Glutamatergic neuron (in vitro differentiated cells): ENCODE results near the gene CDYL2. TPM values are rescaled to one million over a fixed set of nuclear protein-coding genes. Genes with fewer than 3 reads are reported as not detected.

Experiments
- DNase-seq: peaks from one replicate; pipeline ENCODE4 v3.0.0; 2022
- H3K27ac Mint-ChIP-seq: one replicate; pipeline ENCODE4 v1.8.0; 2020; ENCODE audit warnings: mild to moderate bottlenecking, mixed read lengths, inconsistent platforms; ENCODE audit not compliant: unreplicated experiment
- H3K27me3 Mint-ChIP-seq: one replicate; pipeline ENCODE4 v1.8.0; 2020; ENCODE audit warnings: mild to moderate bottlenecking, moderate library complexity, mixed read lengths, inconsistent platforms; ENCODE audit not compliant: unreplicated experiment
- H3K36me3 Mint-ChIP-seq: one replicate; pipeline ENCODE4 v1.8.0; 2020; ENCODE audit warnings: mild to moderate bottlenecking, mixed read lengths, inconsistent platforms; ENCODE audit not compliant: unreplicated experiment
- H3K4me1 Mint-ChIP-seq: one replicate; pipeline ENCODE4 v1.8.0; 2020; ENCODE audit warnings: mild to moderate bottlenecking, low read depth, mixed read lengths, inconsistent platforms; ENCODE audit not compliant: unreplicated experiment
- H3K4me3 Mint-ChIP-seq: one replicate; pipeline ENCODE4 v1.8.0; 2020; ENCODE audit warnings: mild to moderate bottlenecking, mixed read lengths, inconsistent platforms; ENCODE audit not compliant: unreplicated experiment
- H3K9me3 Mint-ChIP-seq: one replicate; pipeline ENCODE4 v1.8.0; 2020; ENCODE audit warnings: mild to moderate bottlenecking, moderate library complexity, mixed read lengths, inconsistent platforms; ENCODE audit not compliant: unreplicated experiment
- CTCF ChIP-seq: fragments of 200-600 bp; sonication (generic); IDR thresholded peaks from one replicate; pipeline ENCODE4 v1.5.0; 2021; ENCODE audit not compliant: partially characterized antibody, unreplicated experiment
- total RNA-seq: library from RNA; stranded (reverse); fragmentation: NEBNext Ultra II Directional; extraction: Animal tissue kit (Norgen Biotek cat#: 25700); gene quantifications from one replicate; pipeline ENCODE4 v1.2.1, GENCODE V29; 2021; ENCODE audit not compliant: unreplicated experiment

The CDYL2 gene
- total RNA-seq, 1 donor from 2014 or later: 30.5 TPM

GRCh38 chr16:80556481-80556880 is 247.9 kb downstream of the CDYL2 start:
- no peak for DNase-seq
- H3K9me3 Mint-ChIP-seq: no peaks in the 10 kb centered on the region
- no peak for TF ChIP-seq CTCF
- H3K27ac Mint-ChIP-seq: no peak overlapping the region
- H3K36me3 Mint-ChIP-seq: no peaks in the 10 kb centered on the region
- peaks cover 3% of the 10 kb centered on the region for H3K4me1 Mint-ChIP-seq
- peaks cover 4% of the 10 kb centered on the region for H3K27me3 Mint-ChIP-seq
- no peak overlapping the region for H3K4me3 Mint-ChIP-seq

- Mint-ChIP-seq H3K36me3 (no peaks in the 10 kb centered on the region), H3K4me1 (peaks cover 3% of the 10 kb centered on the region), H3K4me3 (no peak overlapping the region), H3K27ac (no peak overlapping the region), H3K9me3 (no peaks in the 10 kb centered on the region), H3K27me3 (peaks cover 2% of the 10 kb centered on the region)
- no peak for DNase-seq
- TF ChIP-seq CTCF: no peak
These were observed 250.4 kb downstream of the CDYL2 start for GRCh38 chr16:80554033-80554432.

GRCh38 chr16:80552277-80552676 is 252.1 kb downstream of the CDYL2 start:
- no peak overlapping the region for H3K4me3 Mint-ChIP-seq
- no peaks in the 10 kb centered on the region for H3K36me3 Mint-ChIP-seq
- no peak for DNase-seq
- peaks cover 2% of the 10 kb centered on the region for H3K27me3 Mint-ChIP-seq
- H3K4me1 Mint-ChIP-seq: peaks cover 3% of the 10 kb centered on the region
- H3K27ac Mint-ChIP-seq: no peak overlapping the region
- TF ChIP-seq CTCF: no peak
- H3K9me3 Mint-ChIP-seq: no peaks in the 10 kb centered on the region

Other genes with a start within 250 kb of the CDYL2 start
- 76.2 TPM for gene CMC2, start 202.3 kb upstream of the CDYL2 start, total RNA-seq
- gene CENPN, start 202.6 kb upstream of the CDYL2 start, total RNA-seq: 9.2 TPM
- 61.5 TPM for gene ATMIN, start 231.2 kb upstream of the CDYL2 start, total RNA-seq